HG02870 (cell line): ENCODE data around the gene ALDH18A1.

Experiments
- ATAC-seq: cut with Tn5 transposase; IDR thresholded peaks from one replicate; pipeline ENCODE4 v1.9.1; 2021; ENCODE audit warnings: mild to moderate bottlenecking, moderate library complexity; ENCODE audit not compliant: unreplicated experiment

ALDH18A1 gene

GRCh38 chr10:95559471-95559870 is 97.0 kb downstream of the ALDH18A1 start:
- no peak for ATAC-seq

GRCh38 chr10:95558593-95559320 is 97.8 kb downstream of the ALDH18A1 start:
- no peak for ATAC-seq

- no peak for ATAC-seq
Measured at GRCh38 chr10:95556994-95557767, 99.3 kb downstream of the ALDH18A1 start.
